ENCODE results near the gene TMPRSS2.

Gene TMPRSS2

GRCh38 chr21:41530366-41530765 lies 22.4 kb upstream of the TMPRSS2 start:
- POLR2A ChIA-PET = no interaction called here
- Histone ChIP-seq H3K4me1 (ENCODE audit: control insufficient read depth, insufficient read depth, low read length) (peaks cover 10% of the 10 kb centered on the region), H3K4me3 (ENCODE audit: low read depth, low read length) (no peak overlapping the region), H3K27ac (ENCODE audit: extremely low read depth, low read depth, low read length) (no peak overlapping the region), H3K36me3 (ENCODE audit: control insufficient read depth in 2 of 2, insufficient read depth in 1 of 2, low read length in 2 of 2) (no peaks in the 10 kb centered on the region), H3K9me3 (ENCODE audit: control insufficient read depth, insufficient read depth, low read depth, low read length) (no peaks in the 10 kb centered on the region)
- CTCF ChIA-PET = no interaction called here
- no peak for TF ChIP-seq ZBTB10 (tag by site-specific recombination; IDR thresholded peaks at IDR 0.05)
- TF ChIP-seq YY1 (tag by site-specific recombination; IDR thresholded peaks at IDR 0.05) = no peak
- TF ChIP-seq ZBTB26 (tag by site-specific recombination; optimal IDR thresholded peaks at IDR 0.05) = no peak
- TF ChIP-seq, protein P1, sequence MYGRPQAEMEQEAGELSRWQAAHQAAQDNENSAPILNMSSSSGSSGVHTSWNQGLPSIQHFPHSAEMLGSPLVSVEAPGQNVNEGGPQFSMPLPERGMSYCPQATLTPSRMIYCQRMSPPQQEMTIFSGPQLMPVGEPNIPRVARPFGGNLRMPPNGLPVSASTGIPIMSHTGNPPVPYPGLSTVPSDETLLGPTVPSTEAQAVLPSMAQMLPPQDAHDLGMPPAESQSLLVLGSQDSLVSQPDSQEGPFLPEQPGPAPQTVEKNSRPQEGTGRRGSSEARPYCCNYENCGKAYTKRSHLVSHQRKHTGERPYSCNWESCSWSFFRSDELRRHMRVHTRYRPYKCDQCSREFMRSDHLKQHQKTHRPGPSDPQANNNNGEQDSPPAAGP (tag by site-specific recombination; IDR thresholded peaks at IDR 0.05) = no peak

DNA sequence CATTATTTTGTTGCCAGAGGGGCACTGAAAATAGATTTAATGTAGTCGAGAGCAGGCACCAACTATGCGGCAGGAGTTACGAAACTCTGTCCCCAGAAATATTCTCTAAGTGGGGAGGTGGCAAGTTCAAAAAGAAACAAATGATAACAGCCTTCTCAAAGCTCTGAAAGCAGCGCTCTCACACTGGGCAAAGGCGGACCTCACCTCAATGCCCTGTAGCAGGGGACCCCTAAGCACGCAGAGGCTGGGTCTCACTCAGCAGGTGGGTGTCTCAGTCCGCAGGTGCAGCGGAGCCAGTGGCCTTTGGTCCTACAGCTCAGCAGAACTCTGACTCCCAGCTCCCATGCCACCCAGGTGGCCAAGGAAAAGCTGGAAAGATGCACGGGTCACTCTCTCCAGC lies 21.8 kb upstream of the TMPRSS2 start:
- Histone ChIP-seq H3K4me3 (ENCODE audit: low read depth, low read length) (no peak overlapping the region), H3K9me3 (ENCODE audit: control insufficient read depth, insufficient read depth, low read depth, low read length) (no peaks in the 10 kb centered on the region), H3K36me3 (ENCODE audit: control insufficient read depth in 2 of 2, insufficient read depth in 1 of 2, low read length in 2 of 2) (no peaks in the 10 kb centered on the region), H3K4me1 (ENCODE audit: control insufficient read depth, insufficient read depth, low read length) (peaks cover 10% of the 10 kb centered on the region), H3K27ac (ENCODE audit: extremely low read depth, low read depth, low read length) (no peak overlapping the region)
- ChIA-PET CTCF (interaction anchor here (0.6 kb wide), 1 partner anchor 211 kb away, joined by 3 read pairs; no protein-coding TSS in a partner anchor), POLR2A (interaction anchor here (0.8 kb wide), 1 partner anchor 9 kb away, joined by 3 read pairs; no protein-coding TSS in a partner anchor)
- TF ChIP-seq ZIC2 (tag by site-specific recombination; IDR thresholded peaks at IDR 0.05) = 0 out of 2 replicates have a peak, but pooled peaks have one; percentile 8
- TF ChIP-seq ZNF138 (tag by site-specific recombination; IDR thresholded peaks at IDR 0.05; ENCODE audit: borderline replicate concordance) = no peak

DNA sequence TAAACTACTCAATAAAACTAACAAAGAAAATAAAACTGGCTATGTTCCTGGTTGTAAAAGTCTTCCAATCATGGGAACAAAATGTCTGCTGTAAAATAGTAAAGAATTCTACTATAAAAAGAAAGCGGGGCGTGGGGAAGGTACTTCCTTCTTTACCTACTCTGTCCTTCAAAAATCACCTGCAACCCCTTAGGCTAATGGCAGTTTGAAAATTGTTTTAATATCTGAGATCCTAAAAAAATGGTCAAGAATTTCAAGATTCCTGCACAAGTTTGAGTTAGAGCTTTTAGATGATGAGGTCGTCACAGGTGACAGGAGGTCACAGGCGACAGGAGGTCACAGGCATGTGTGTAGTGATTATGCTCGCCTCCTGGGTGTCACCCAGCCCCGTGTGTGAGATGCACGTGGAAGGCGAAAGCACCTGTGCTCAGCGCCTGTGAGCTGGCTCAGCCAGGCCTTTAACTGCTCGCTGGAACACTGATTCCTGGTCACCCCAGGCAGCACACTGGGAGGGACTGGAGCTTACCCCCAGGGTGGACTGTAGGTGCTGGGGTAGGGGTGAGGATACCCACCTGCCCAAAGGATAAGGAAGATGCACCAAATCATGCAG lies 18.6 kb upstream of the TMPRSS2 start:
- POLR2A ChIA-PET = no interaction called here
- Histone ChIP-seq H3K36me3 (ENCODE audit: control insufficient read depth in 2 of 2, insufficient read depth in 1 of 2, low read length in 2 of 2) (no peaks in the 10 kb centered on the region), H3K9me3 (ENCODE audit: control insufficient read depth, insufficient read depth, low read depth, low read length) (no peaks in the 10 kb centered on the region), H3K4me1 (ENCODE audit: control insufficient read depth, insufficient read depth, low read length) (peaks cover 10% of the 10 kb centered on the region), H3K27ac (ENCODE audit: extremely low read depth, low read depth, low read length) (peak overlapping the region; percentile 26; the same call in 1 of the 2 replicates), H3K4me3 (ENCODE audit: low read depth, low read length) (no peak overlapping the region)
- CTCF ChIA-PET = interaction anchor here (0.7 to 1.2 kb wide), 3 partner anchors 9 to 1321 kb away, joined by 3 to 4 read pairs (median 3); no protein-coding TSS in a partner anchor
- TF ChIP-seq ELK4 (IDR thresholded peaks at IDR 0.05; ENCODE audit: borderline replicate concordance, low read depth, low read length) (no peak), ZNF121 (tag by site-specific recombination; IDR thresholded peaks at IDR 0.05) (no peak), ZNF223 (tag by site-specific recombination; IDR thresholded peaks at IDR 0.05) (no peak), ZNF37A (tag by site-specific recombination; IDR thresholded peaks at IDR 0.05) (no peak), KLF10 (tag by site-specific recombination; IDR thresholded peaks at IDR 0.05) (no peak), ZNF621 (tag by site-specific recombination; IDR thresholded peaks at IDR 0.05) (no peak), OSR2 (tag by site-specific recombination; IDR thresholded peaks at IDR 0.05) (no peak), ZBTB20 (tag by site-specific recombination; IDR thresholded peaks at IDR 0.05) (peak; percentile 71), ZXDB (tag by site-specific recombination; IDR thresholded peaks at IDR 0.05) (0 out of 2 replicates have a peak, but pooled peaks have one; percentile 3), ZNF19 (tag by site-specific recombination; IDR thresholded peaks at IDR 0.05; ENCODE audit: low read depth) (no peak), ZNF423 (tag by site-specific recombination; IDR thresholded peaks at IDR 0.05) (0 out of 2 replicates have a peak, but pooled peaks have one; percentile 38)
- TF ChIP-seq, protein P1 (tag by site-specific recombination; IDR thresholded peaks at IDR 0.05) = no peak
- TF ChIP-seq, protein P2, sequence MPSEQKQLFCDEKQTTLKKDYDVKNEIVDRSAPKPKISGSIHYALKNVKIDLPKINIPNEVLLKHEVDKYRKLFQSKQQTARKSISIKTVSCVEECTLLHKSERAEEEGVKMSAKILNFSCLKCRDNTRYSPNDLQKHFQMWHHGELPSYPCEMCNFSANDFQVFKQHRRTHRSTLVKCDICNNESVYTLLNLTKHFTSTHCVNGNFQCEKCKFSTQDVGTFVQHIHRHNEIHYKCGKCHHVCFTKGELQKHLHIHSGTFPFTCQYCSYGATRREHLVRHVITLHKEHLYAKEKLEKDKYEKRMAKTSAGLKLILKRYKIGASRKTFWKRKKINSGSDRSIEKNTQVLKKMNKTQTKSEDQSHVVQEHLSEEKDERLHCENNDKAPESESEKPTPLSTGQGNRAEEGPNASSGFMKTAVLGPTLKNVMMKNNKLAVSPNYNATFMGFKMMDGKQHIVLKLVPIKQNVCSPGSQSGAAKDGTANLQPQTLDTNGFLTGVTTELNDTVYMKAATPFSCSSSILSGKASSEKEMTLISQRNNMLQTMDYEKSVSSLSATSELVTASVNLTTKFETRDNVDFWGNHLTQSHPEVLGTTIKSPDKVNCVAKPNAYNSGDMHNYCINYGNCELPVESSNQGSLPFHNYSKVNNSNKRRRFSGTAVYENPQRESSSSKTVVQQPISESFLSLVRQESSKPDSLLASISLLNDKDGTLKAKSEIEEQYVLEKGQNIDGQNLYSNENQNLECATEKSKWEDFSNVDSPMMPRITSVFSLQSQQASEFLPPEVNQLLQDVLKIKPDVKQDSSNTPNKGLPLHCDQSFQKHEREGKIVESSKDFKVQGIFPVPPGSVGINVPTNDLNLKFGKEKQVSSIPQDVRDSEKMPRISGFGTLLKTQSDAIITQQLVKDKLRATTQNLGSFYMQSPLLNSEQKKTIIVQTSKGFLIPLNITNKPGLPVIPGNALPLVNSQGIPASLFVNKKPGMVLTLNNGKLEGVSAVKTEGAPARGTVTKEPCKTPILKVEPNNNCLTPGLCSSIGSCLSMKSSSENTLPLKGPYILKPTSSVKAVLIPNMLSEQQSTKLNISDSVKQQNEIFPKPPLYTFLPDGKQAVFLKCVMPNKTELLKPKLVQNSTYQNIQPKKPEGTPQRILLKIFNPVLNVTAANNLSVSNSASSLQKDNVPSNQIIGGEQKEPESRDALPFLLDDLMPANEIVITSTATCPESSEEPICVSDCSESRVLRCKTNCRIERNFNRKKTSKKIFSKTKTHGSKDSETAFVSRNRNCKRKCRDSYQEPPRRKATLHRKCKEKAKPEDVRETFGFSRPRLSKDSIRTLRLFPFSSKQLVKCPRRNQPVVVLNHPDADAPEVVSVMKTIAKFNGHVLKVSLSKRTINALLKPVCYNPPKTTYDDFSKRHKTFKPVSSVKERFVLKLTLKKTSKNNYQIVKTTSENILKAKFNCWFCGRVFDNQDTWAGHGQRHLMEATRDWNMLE (tag by site-specific recombination; conservative IDR thresholded peaks at IDR 0.05; ENCODE audit: low read depth) = no peak

Measured in HEK293 (cell line).